IMR-90 (cell line): ENCODE data around the gene HACD4. TPM values are rescaled to one million over a fixed set of nuclear protein-coding genes. Genes with fewer than 3 reads are reported as not detected.

Experiments used
- ATAC-seq: fragments of 200-7000 bp; cut with Tn5 transposase; 2 replicates; pipeline ENCODE4 v1.9.1; 2020; ENCODE audit warnings: low read depth, mild to moderate bottlenecking, moderate library complexity
- BruUV-seq: library from RNA; stranded (reverse); fragments of 400-500 nt; replicated peaks from 2 replicates; lab custom pipeline; 2021; lab: Mats Ljungman, UMichigan
- CTCF ChIA-PET: fragments of 300-600 bp; formaldehyde crosslinking; extraction: SDS; loops from one replicate; lab custom pipeline; 2021; ENCODE audit warnings: antibody characterized with exemption; lab: Yijun Ruan, JAX
- POLR2A ChIA-PET: fragments of 300-600 bp; sonication (Branson Sonifier 250); formaldehyde crosslinking; loops from one replicate; lab custom pipeline; 2022; ENCODE audit warnings: antibody characterized with exemption; ENCODE audit not compliant: unreplicated experiment; lab: Charles Lee
- DNase-seq: peaks from one replicate; pipeline ENCODE4 v3.0.0; 2013
- H2AFZ ChIP-seq: replicated peaks from 2 replicates; pipeline ENCODE3; 2013; ENCODE audit warnings: low read length, mild to moderate bottlenecking; ENCODE audit not compliant: poor library complexity
- H2AK5ac ChIP-seq: 2 replicates; pipeline ENCODE4 v1.6.1; 2013; ENCODE audit warnings: low read depth, low read length, inconsistent platforms
- H2AK9ac ChIP-seq: replicated peaks from 2 replicates; pipeline ENCODE3; 2013; ENCODE audit warnings: mild to moderate bottlenecking, low read depth, low read length, moderate library complexity; ENCODE audit not compliant: poor library complexity
- H2BK120ac ChIP-seq: 2 replicates; pipeline ENCODE4 v1.6.1; 2013; ENCODE audit warnings: low read depth, low read length, inconsistent platforms
- H2BK15ac ChIP-seq: 3 replicates; pipeline ENCODE4 v1.6.1; 2013; ENCODE audit warnings: low read depth, low read length, inconsistent platforms
- H2BK20ac ChIP-seq: 2 replicates; pipeline ENCODE4 v1.6.1; 2013; ENCODE audit warnings: low read depth, mild to moderate bottlenecking, inconsistent platforms, low read length, moderate library complexity
- H2BK5ac ChIP-seq: 2 replicates; pipeline ENCODE4 v1.6.1; 2013; ENCODE audit warnings: mild to moderate bottlenecking, low read depth, low read length, inconsistent platforms; ENCODE audit not compliant: poor library complexity, severe bottlenecking
- H3K14ac ChIP-seq: replicated peaks from 2 replicates; pipeline ENCODE4 v1.6.1; 2013; ENCODE audit warnings: low read depth, low read length, inconsistent platforms
- H3K18ac ChIP-seq: 2 replicates; pipeline ENCODE4 v1.6.1; 2013; ENCODE audit warnings: low read depth, low read length, control low read depth
- H3K23ac ChIP-seq: 2 replicates; pipeline ENCODE4 v1.6.1; 2013; ENCODE audit warnings: low read depth, low read length, inconsistent platforms
- H3K27ac ChIP-seq: 2 replicates; pipeline ENCODE4 v1.5.1; 2013; ENCODE audit warnings: mild to moderate bottlenecking, control low read depth, low read length; ENCODE audit not compliant: insufficient read depth
- H3K27me3 ChIP-seq: 2 replicates; pipeline ENCODE4 v1.6.1; 2013; ENCODE audit warnings: low read length; ENCODE audit not compliant: control insufficient read depth, insufficient read depth
- H3K36me3 ChIP-seq: 2 replicates; pipeline ENCODE4 v1.6.1; 2013; ENCODE audit warnings: low read length, mixed read lengths; ENCODE audit not compliant: control insufficient read depth, insufficient read depth
- H3K4ac ChIP-seq: 2 replicates; pipeline ENCODE4 v1.6.1; 2013; ENCODE audit warnings: low read depth, low read length, inconsistent platforms
- H3K4me1 ChIP-seq: 2 replicates; pipeline ENCODE4 v1.6.1; 2013; ENCODE audit warnings: low read length, mixed read lengths; ENCODE audit not compliant: control insufficient read depth, insufficient read depth
- H3K4me2 ChIP-seq: 2 replicates; pipeline ENCODE4 v1.6.1; 2013; ENCODE audit warnings: low read depth, mild to moderate bottlenecking, control low read depth, low read length, moderate library complexity
- H3K4me3 ChIP-seq: 2 replicates; pipeline ENCODE4 v1.5.1; 2013; ENCODE audit warnings: low read depth, mild to moderate bottlenecking, control low read depth, low read length, moderate library complexity; ENCODE audit not compliant: insufficient read depth
- H3K56ac ChIP-seq: 2 replicates; pipeline ENCODE4 v1.6.1; 2013; ENCODE audit warnings: low read length, inconsistent platforms; ENCODE audit not compliant: insufficient read depth; ENCODE audit errors: extremely low read depth
- H3K79me1 ChIP-seq, 2 experiments: 2 replicates each; pipeline ENCODE4 v1.6.1; 2013; ENCODE audit warnings: low read length in 2 of 2, inconsistent platforms in 1 of 2, low read depth in 1 of 2
- H3K9ac ChIP-seq: 2 replicates; pipeline ENCODE4 v1.6.1; 2013; ENCODE audit warnings: low read depth, low read length, control low read depth
- H3K9me1 ChIP-seq: 2 replicates; pipeline ENCODE4 v1.6.1; 2013; ENCODE audit warnings: low read length, inconsistent platforms; ENCODE audit not compliant: insufficient read depth
- H3K9me3 ChIP-seq: 2 replicates; pipeline ENCODE4 v1.6.1; 2013; ENCODE audit warnings: low read length; ENCODE audit not compliant: control insufficient read depth, insufficient read depth
- H4K20me1 ChIP-seq: 2 replicates; pipeline ENCODE4 v1.6.1; 2013; ENCODE audit warnings: low read length, inconsistent platforms; ENCODE audit not compliant: insufficient read depth
- H4K5ac ChIP-seq: 2 replicates; pipeline ENCODE4 v1.6.1; 2013; ENCODE audit warnings: mild to moderate bottlenecking, low read depth, low read length, control low read depth
- H4K8ac ChIP-seq, 2 experiments: 2 replicates each; pipeline ENCODE4 v1.6.1; 2013; ENCODE audit warnings: low read depth in 2 of 2, low read length in 2 of 2, control low read depth in 1 of 2, inconsistent platforms in 1 of 2
- H4K91ac ChIP-seq: 2 replicates; pipeline ENCODE4 v1.6.1; 2013; ENCODE audit warnings: low read depth, low read length, inconsistent platforms; ENCODE audit not compliant: insufficient read depth
- MAFK ChIP-seq: IDR thresholded peaks from 2 replicates; pipeline ENCODE4 v1.6.1; 2012; ENCODE audit warnings: low read depth, low read length, improper control_type of control experiment
- NFE2L2 ChIP-seq: fragments of 150-350 bp; IDR thresholded peaks from 2 replicates; pipeline ENCODE4 v1.6.1; 2016; ENCODE audit warnings: low read depth, mild to moderate bottlenecking, low read length
- POLR2A ChIP-seq: IDR thresholded peaks from 2 replicates; pipeline ENCODE4 v1.6.1; 2012; ENCODE audit warnings: mild to moderate bottlenecking, low read depth, low read length
- dilution Hi-C: fragments of 300-500 bp; cut with HindIII; formaldehyde crosslinking; loops from one replicate; pipeline ENCODE4 v1.14.3; 2018; ENCODE audit warnings: low sequenced_read_pairs; ENCODE audit not compliant: unreplicated experiment
- in situ Hi-C: fragments of 300-500 bp; cut with MboI; formaldehyde crosslinking; loops from 3 replicates; pipeline ENCODE4 v1.14.3; 2019; ENCODE audit warnings: low sequenced_read_pairs, inconsistent platforms, mixed read lengths
- intact Hi-C: fragments of 100-400 bp; cut with micrococcal nuclease; formaldehyde crosslinking; loops from 2 replicates; pipeline ENCODE4 v1.10.0; 2022
- polyA plus RNA-seq, 3 experiments: library from polyadenylated mRNA; depleted of rRNA; stranded (reverse); fragments of >200 nt; gene quantifications; 2 replicates each; pipeline ENCODE4 v1.2.3, GENCODE V29; 2012; ENCODE audit warnings: low replicate concordance in 1 of 3
- total RNA-seq: library from RNA; depleted of rRNA; stranded (reverse); fragments of >200 nt; gene quantifications from 2 replicates; pipeline ENCODE4 v1.2.3, GENCODE V29; 2012
- TF ChIP-seq, protein P1 (sequence below): conservative IDR thresholded peaks from 2 replicates; pipeline ENCODE4 v1.5.1; 2012; ENCODE audit warnings: mild to moderate bottlenecking, low read depth, low read length, improper control_type of control experiment

HACD4 gene
- total and polyA plus RNA-seq, 2 of the 4 experiments (the other 2 are of a cell fraction), result 1.9 to 2.2 TPM

DNA sequence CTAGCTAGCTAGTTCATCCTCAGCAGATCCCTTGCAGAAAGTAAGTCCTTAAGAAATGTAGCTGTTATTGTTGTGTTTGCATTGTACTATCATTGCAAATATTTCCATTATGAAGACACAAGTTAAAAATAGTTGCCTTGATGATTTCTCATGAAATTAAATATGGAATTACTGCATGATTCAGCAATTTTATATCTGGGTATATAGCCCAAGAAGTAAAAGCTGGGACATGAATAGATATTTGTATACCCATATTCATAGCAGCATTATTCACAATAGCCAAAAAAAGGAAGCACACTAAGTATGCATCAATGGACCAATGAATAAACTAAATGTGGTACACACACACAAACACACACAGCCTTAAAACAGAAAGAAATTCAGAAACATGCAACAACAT is 39.5 kb upstream of the HACD4 start:
- no peaks in the 10 kb centered on the region for H3K36me3 ChIP-seq
- no peaks in the 10 kb centered on the region; the same call in 1 of the 2 replicates for H3K9me1 ChIP-seq
- H3K9ac ChIP-seq, result no peak overlapping the region
- no peak overlapping the region for H4K8ac ChIP-seq
- no peaks in the 10 kb centered on the region; the same call in 1 of the 2 replicates for H4K20me1 ChIP-seq
- no peak overlapping the region for H3K56ac ChIP-seq
- H4K5ac ChIP-seq, result no peak overlapping the region
- H3K18ac ChIP-seq, result no peak overlapping the region
- no peak overlapping the region for H2BK15ac ChIP-seq
- no peak for ATAC-seq
- H4K91ac ChIP-seq, result no peak overlapping the region
- no peak overlapping the region for H2AK9ac ChIP-seq
- CTCF ChIA-PET, result interaction anchor here (0.7 kb wide), 1 partner anchor 12 kb away, joined by 3 read pairs; no protein-coding TSS in a partner anchor
- H3K4me1 ChIP-seq, result peaks cover 2% of the 10 kb centered on the region
- no peak overlapping the region for H3K4me3 ChIP-seq
- peak; percentile 2 for DNase-seq
- H2AFZ ChIP-seq, result no peak overlapping the region
- BruUV-seq, result no TSS peak
- no peak overlapping the region for H3K14ac ChIP-seq
- H2BK5ac ChIP-seq, result no peak overlapping the region
- no peak overlapping the region for H3K4me2 ChIP-seq
- POLR2A ChIA-PET, result no interaction called here
- TF ChIP-seq NFE2L2, result peak; percentile 81
- TF ChIP-seq MAFK, result peak; percentile 35; the same call in 1 of the 2 replicates
- no peak for TF ChIP-seq POLR2A
- TF ChIP-seq, protein P1, sequence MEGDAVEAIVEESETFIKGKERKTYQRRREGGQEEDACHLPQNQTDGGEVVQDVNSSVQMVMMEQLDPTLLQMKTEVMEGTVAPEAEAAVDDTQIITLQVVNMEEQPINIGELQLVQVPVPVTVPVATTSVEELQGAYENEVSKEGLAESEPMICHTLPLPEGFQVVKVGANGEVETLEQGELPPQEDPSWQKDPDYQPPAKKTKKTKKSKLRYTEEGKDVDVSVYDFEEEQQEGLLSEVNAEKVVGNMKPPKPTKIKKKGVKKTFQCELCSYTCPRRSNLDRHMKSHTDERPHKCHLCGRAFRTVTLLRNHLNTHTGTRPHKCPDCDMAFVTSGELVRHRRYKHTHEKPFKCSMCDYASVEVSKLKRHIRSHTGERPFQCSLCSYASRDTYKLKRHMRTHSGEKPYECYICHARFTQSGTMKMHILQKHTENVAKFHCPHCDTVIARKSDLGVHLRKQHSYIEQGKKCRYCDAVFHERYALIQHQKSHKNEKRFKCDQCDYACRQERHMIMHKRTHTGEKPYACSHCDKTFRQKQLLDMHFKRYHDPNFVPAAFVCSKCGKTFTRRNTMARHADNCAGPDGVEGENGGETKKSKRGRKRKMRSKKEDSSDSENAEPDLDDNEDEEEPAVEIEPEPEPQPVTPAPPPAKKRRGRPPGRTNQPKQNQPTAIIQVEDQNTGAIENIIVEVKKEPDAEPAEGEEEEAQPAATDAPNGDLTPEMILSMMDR, result no peak
- H3K4ac ChIP-seq, result no peak overlapping the region
- in situ Hi-C loops, result no loop called here
- no peak overlapping the region for H3K23ac ChIP-seq
- no peaks in the 10 kb centered on the region for H3K27me3 ChIP-seq
- H2BK120ac ChIP-seq, result no peak overlapping the region
- H3K27ac ChIP-seq, result no peak overlapping the region
- intact Hi-C loops, result no loop called here
- H2BK20ac ChIP-seq, result no peak overlapping the region
- no peak overlapping the region for H2AK5ac ChIP-seq
- no peaks in the 10 kb centered on the region for H3K79me1 ChIP-seq
- dilution Hi-C loops, result no loop called here
- no peaks in the 10 kb centered on the region for H3K9me3 ChIP-seq
